Measurements from ENCODE around the gene ZNF480.
"Not testable (repeated sequence)": the region's sequence is repeated elsewhere in the genome, so short reads cannot be mapped to it uniquely, and the experiment has no call there.

Gene ZNF480

GRCh38 chr19:52339022-52339421 lies 42.1 kb downstream of the ZNF480 start:
- not testable (repeated sequence) for DNase-seq

GRCh38 chr19:52343548-52343947 lies 46.6 kb downstream of the ZNF480 start:
- peak; percentile 3 to 11 for DNase-seq

- no peak for DNase-seq
Measured at GRCh38 chr19:52345162-52345561, 48.2 kb downstream of the ZNF480 start.

GRCh38 chr19:52351512-52351911 lies 54.5 kb downstream of the ZNF480 start:
- DNase-seq: no peak

GRCh38 chr19:52366414-52366824 lies 69.5 kb downstream of the ZNF480 start:
- no peak for DNase-seq

- no peak for DNase-seq
Measured at GRCh38 chr19:52369559-52370340, 72.8 kb downstream of the ZNF480 start, which contains the start of gene ZNF880. ZNF880 (plus strand) TSS chr19:52369923; CDS start chr19:52369966, 43 bp downstream.

GRCh38 chr19:52370341-52370710 lies 73.4 kb downstream of the ZNF480 start:
- DNase-seq: no peak

All from SW 1271 (cell line).